CMK (cell line): ENCODE measurements around the gene PGAP3.
A peak's percentile ranks its signal among the peaks of the same experiment; 100 is the strongest.

ENCODE experiments used
- DNase-seq: peaks from one replicate; pipeline ENCODE4 v3.0.0-alpha.2; 2010; ENCODE audit warnings: low read depth

PGAP3 gene

DNA sequence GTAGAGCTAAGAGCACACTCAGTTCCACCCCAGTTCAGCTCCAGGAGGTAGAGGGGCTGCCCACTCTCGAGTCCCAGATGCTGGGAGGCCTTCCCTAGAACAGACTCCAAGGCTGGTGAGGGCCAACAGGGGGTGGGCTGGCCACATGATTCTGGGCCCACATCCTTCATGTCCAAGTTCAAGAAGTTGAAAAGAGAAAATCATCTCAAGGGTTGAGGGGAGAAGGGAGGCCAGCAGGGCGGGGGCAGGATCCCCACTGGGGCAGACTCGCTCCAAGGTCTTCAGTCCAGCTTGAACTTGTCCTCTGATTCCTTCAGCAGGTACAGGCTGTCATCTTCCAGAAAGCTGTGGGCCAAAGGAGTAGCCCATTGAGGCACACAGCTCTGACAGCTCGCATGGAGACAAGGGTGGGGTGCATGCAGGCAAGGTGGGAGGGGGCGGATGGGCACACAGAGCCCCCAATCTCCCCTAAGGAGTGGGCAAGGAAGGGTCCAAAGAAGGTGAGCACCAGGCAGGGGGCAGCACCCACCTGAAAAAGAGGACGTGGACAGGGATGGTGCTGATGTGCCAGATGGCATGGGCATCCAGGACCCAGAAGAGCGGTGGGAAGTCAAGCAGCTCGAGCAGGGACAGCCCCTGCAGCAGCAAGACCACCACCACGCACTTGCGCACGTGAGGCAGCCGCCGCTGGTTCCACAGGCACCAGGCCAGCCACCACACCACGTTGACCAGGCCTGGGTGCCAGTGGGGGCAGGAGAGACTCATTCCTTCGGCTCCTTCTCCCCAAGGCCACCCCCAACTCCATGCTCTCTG is 15.1 kb downstream of the PGAP3 start:
- no peak for DNase-seq

DNA sequence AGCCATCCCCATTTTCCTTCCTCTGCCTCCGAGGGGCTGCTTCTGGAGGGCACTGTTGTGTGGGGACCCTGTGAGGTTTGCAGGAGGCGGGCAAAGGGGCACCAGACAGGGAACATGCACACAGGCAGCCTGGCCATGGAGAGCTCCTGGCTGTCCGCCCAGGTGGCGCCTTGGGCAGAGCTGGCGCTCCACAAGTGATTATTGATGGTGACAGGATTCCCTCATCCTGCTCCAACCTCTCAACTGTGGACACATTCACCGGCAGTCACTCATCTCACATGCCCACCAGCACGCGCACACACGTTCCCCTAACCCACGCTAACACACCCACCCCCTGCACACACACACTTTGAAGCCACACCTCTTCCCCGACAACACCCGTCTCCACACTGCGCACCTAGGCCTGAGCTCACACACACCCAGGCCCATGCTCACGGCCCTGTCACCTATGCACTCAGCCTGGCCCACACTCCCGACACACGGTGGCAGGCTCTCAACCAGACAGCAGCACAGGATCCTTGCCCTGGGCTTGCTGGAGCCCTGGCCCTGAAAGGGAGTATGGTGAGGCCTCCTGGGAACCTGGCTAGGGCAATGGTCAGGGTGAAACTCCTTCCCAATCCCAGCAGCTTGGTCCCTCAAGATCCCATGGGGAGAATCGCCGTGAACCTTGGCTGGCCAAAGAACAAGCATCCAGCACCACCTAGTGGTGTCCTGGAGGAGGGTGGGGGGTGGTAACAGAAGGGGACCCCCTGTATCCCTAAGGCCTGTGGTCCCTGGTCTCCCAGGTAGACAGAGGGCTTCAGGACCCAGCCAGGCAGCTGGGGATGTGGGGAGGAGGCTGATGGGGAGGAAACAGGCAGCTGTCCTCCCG is 16.0 kb downstream of the PGAP3 start:
- DNase-seq: no peak

DNA sequence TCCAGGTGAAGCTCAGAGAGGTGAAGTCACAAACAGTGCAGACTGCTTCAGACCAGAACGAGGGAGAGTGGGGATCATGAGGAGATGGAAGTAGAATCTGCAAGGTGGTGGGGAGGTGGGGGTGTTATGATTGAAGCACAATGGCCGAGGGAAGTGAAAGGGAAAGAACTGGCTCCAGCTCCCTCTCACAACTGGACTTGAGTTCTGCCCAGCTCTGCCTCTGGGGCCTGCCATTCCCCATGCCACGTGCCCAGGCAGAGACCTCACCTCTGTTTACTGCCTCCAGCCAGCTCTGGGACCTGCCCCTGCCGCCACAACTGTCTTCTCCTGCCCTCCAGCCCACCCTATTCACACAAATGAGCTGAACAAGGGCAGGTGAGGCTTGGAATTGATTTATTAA is 17.1 kb downstream of the PGAP3 start:
- no peak for DNase-seq

DNA sequence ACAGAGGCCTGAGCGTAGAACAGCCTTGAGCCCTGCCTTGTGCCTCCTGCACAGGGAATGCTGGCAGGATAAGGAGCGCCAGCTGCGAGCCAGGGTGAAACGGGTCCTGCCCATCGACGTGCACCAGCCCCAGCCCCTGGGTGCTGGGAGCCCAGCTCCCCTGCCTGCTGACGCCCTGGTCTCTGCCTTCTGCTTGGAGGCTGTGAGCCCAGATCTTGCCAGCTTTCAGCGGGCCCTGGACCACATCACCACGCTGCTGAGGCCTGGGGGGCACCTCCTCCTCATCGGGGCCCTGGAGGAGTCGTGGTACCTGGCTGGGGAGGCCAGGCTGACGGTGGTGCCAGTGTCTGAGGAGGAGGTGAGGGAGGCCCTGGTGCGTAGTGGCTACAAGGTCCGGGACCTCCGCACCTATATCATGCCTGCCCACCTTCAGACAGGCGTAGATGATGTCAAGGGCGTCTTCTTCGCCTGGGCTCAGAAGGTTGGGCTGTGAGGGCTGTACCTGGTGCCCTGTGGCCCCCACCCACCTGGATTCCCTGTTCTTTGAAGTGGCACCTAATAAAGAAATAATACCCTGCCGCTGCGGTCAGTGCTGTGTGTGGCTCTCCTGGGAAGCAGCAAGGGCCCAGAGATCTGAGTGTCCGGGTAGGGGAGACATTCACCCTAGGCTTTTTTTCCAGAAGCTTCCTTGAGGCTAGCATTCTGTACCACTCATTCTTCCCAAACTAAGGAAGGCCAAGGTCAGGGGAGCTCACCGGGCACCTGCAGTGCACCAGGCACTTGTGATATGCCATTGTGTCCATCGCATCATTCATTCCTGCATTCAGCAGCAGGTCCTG is 17.7 kb downstream of the PGAP3 start:
- no peak for DNase-seq

DNA sequence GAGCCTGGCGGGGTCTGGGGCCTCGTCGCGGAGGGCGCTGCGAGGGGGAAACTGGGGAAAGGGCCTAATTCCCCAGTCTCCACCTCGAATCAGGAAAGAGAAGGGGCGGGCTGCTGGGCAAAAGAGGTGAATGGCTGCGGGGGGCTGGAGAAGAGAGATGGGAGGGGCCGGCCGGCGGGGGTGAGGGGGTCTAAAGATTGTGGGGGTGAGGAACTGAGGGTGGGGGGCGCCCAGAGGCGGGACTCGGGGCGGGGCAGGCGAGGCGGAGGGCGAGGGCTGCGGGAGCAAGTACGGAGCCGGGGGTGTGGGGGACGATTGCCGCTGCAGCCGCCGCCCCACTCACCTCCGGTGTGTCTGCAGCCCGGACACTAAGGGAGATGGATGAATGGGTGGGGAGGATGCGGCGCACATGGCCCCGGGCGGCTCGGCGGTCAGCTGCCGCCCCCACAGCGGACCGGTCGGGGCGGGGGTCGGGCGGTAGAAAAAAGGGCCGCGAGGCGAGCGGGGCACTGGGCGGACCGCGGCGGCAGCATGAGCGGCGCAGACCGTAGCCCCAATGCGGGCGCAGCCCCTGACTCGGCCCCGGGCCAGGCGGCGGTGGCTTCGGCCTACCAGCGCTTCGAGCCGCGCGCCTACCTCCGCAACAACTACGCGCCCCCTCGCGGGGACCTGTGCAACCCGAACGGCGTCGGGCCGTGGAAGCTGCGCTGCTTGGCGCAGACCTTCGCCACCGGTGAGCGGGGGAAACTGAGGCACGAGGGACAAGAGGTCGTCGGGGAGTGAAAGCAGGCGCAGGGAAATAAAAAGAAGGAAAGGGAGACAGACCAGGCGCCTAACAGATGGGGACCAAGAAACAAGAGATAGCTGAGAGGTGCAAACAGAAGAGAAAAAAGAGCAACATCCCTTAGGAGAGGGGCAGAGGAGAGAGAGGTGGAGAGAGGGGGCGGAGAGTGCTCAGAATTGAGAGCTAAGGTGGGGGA is 19.6 kb downstream of the PGAP3 start, which contains the start of gene PNMT:
Gene PNMT, plus strand, starts transcription at position 509 of the 980 bp plus-strand sequence. Its CDS starts 23 bp downstream, at position 532.
- no peak for DNase-seq

DNA sequence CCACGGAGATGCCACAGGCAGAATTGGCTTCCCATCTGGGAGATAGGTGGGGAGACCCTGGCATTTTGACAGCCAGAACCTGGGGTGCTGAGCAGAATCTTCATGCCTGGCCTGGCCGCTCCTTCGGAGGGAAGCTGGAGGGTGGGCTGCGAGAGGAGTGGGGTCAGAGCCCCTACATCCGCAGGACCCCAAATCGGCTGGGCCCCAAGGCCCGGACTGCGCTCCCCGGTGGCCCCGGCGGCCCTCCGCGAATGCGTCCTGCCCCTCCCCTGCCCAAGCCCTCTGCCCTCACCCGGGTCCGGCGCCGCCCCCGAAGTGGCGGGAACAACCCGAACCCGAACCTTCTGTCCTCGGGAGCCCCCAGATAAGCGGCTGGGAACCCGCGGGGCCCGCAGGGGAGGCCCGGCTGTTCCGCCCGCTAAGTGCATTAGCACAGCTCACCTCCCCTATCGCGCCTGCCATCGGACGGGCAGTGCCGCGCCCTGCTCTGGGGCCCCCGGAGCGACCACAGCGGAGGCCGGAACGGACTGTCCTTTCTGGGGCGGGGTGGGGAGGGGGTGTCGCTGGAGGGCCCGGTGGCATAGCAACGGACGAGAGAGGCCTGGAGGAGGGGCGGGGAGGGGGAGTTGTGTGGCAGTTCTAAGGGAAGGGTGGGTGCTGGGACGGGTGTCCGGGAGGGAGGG is 20.5 kb downstream of the PGAP3 start:
- DNase-seq: peak; percentile 89

DNA sequence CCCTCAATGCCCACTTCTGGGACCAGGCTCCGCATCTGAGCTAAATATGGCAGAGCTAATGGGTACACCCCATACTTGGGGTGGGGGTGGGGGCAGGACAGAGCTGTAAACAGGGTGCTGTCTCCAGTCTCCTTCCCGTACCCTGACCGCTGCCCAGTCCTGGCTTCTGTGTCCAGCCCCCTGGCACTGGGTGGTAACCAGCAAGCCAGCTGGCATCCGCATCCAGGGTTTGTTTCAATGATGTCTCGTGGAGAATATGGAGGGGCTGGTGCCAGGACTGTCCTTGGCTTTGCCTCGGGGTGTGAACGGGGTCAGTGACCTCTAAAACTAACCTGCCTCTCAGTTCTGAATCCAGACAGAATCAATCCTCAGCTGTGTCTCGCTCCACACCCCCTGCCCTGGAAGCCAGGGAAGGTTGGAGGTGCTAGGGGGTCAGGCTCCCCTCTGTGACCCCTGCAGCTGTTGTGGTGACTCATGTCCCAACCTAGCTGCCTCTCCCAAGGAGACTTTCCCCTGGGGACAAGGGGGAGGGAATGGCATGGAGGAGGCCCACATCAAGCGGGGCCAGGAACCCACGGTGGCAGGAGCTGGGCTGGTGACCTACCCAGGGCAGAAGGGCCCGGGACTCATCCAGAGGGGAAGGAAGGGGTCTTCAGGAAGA is 21.1 kb downstream of the PGAP3 start:
- DNase-seq: no peak

DNA sequence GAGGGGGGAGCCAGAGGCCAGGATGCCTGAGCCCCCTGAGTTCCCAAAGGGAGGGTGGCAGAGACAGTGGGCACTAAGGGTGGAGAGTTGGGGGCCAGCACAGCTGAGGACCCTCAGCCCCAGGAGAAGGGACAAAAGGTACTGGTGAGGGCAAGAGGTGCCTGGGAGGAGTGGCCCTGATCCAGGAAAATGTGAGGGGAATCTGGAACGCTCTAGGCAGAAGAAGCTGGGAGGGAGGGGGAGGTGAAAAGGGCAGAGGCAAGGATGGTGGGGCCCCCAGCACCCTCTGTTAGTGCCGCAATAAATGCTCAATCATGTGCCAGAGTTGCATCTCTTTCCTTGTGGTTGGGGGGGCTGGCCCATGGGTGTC is 21.6 kb downstream of the PGAP3 start:
- no peak for DNase-seq

DNA sequence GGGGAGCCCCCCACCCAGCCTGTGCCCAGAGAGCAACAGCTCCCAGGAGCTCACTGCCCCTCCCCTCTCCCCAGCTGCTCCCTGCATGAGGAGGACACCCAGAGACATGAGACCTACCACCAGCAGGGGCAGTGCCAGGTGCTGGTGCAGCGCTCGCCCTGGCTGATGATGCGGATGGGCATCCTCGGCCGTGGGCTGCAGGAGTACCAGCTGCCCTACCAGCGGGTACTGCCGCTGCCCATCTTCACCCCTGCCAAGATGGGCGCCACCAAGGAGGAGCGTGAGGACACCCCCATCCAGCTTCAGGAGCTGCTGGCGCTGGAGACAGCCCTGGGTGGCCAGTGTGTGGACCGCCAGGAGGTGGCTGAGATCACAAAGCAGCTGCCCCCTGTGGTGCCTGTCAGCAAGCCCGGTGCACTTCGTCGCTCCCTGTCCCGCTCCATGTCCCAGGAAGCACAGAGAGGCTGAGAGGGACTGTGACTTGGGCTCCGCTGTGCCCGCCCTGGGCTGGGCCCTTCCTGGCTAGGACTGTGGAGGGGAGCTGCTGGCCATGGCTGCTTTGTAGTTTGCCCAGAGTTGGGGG is 22.1 kb downstream of the PGAP3 start:
- DNase-seq: no peak

DNA sequence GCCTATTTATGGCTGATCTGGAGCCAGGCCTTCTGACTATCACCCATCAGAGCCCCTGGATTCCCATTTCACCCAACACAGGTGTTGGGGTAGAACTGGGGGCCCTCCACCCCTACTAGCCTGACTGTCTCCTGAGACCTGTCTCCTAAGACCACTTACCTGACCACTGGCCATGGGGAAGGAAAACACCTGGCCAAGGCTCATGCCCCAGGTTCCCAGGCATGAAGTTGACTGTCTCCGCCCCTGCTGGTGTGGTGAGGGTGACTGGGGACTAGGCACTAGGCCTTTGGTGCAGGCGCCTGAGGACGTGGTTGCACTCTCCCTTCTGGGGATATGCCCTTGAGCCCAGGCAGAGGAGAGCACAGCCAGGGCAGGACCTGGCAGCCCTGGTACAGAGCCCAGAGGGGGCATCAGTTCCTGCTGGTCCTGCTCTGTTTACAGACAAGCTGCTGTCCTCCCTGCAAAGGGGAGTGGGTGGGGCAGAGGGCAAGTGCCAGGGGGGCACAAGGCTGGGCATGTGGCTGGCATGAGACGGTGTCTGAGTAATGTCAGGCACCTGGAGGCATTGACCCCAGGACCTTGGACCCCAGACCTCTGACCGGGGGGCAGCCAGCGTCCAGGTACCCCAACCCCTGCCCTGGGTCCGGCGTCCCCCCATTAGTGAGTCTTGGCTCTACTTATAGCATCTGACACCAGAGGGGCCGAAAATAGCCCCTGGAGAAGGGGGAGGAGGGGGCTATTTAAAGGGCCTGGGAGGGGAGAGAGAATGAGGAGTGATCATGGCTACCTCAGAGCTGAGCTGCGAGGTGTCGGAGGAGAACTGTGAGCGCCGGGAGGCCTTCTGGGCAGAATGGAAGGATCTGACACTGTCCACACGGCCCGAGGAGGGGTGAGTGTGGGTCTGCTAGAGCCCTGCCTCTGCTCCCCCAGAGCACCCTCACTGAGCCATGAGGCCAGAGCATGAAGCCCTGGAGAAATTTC is 23.0 kb downstream of the PGAP3 start, which contains the start of gene TCAP:
Gene TCAP, plus strand, starts transcription at position 769 of the 981 bp plus-strand sequence. Its CDS starts 11 bp downstream, at position 780.
- DNase-seq: no peak

DNA sequence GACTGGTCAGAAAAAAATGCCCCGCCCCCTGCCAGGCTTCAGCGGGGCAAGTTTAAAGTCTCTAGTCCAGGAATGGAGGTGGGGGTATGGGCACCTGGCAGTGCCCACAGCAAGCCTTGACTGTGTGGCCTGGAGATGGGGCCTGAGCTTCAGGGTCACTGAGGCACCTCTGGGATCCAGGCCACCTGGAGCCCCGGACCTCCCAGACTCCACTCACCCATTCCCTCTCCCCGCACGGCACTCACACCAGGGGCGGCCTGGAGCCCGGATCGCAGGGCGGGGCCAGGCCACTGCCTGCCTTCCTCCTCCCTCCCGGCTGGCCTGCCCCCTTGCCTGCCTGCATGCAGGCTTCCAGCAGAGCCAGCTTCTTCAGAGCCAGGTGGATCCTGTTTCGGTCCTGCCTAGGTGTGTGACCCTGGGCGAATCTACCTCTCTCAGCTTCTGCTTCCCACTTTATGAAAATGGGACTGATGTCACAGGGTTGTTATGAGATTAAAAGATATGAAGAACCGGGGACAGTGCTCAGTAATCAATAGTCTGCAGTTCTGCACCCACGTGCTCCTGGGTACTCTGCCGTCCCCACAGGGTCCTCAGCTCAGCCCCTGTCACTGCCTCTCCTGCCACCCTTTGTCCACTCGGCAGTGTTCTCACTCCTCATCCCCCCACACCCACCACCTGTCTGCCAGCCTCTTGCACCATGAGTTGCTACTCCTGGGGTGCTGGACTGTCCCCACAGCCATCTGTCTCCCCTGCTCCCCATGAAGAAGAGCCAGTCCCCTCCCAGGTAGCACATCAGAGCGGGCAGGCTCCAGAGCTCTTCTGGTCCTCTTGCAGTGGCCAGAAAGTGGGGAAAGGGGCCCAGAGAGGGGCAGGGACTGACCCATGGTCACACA is 23.9 kb downstream of the PGAP3 start:
- no peak for DNase-seq

DNA sequence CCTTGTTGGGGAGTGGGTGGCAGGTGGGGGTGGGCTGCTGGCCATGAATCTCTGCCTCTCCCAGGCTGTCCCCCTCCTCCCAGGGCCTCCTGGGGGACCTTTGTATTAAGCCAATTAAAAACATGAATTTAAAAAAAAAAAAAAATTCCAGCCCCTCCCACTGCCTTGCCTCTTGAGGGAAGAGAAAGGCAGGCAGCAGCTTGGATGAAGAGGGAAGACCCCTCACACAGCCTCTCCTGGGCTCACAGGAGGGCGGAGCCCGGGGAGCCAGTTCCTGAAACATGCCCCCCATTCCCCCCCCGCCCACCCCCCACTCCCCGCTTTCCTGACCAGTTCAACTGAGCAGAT is 24.5 kb downstream of the PGAP3 start:
- DNase-seq: no peak

DNA sequence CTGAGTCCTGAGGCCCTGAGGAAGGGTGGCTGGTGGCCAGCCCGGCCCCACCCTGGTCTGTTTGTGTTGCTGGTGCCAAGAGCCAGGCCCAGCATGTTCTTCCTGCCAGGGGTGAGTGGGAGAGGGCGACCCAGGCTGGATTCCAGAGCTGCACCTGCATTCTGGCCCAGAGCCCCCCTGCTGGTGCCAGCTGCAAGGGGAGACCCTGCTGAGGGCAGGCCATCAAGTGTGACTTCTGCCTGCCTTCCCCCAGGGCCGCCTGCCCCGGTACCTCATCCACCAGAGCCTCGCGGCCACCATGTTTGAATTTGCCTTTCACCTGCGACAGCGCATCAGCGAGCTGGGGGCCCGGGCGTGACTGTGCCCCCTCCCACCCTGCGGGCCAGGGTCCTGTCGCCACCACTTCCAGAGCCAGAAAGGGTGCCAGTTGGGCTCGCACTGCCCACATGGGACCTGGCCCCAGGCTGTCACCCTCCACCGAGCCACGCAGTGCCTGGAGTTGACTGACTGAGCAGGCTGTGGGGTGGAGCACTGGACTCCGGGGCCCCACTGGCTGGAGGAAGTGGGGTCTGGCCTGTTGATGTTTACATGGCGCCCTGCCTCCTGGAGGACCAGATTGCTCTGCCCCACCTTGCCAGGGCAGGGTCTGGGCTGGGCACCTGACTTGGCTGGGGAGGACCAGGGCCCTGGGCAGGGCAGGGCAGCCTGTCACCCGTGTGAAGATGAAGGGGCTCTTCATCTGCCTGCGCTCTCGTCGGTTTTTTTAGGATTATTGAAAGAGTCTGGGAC is 25.1 kb downstream of the PGAP3 start:
- no peak for DNase-seq

DNA sequence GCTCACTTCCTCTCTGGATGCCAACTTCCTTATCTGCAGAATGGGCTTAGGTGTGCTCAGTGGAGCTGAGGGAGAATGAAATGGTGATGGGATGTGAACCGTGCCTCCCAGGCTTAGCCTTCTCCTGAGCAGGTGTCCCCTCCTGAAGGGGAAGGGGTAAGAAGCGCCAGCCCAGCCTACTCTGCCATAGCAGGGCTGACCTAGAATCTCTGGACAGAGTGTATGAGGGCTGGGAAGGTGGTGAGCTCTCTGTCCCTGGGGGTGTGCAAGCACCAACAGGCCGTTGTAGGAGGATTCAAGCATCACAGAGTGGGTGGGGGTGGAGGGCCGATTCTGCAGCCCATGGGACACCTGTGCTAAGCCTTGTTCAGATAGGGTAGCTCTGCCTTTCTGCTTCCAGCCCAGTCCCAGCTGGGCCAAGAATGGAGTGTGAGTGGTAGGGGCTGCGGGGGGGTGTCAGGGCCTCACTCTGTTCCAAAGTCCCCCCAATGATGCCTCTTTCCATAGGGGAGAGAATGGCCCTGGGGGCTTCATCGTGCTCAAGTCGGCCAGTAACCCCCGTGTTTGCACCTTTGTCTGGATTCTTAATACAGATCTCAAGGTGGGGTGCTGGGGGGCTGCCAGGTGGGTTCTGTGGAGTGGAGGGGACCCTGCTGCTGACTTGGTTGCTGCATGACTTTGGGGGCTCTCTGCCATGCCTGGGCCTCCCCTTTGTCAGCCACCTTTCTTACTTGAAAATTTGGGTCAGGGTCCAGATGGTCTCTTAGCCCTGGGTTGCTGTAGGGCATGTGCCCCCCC is 25.9 kb downstream of the PGAP3 start:
- no peak for DNase-seq
